ENCODE data around the gene NUDT2.

NUDT2 gene

DNA sequence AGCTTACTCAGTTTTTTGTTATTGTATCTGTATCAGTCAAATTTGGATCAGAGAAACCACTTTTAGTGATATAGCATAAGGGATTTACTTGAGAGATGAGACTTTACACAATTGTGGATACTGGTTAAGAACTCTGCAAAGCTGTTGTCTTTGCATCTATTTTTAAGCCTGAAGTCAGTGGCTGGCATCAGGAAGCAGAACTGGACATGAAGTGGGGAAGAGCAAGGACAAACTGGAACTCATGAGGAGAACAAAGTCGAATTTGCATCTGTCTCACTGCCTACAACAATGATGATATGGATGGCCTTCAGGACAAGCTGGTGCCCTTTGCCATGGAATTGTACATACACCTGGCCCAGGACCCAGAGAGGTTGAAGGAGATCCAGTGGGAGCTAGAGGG lies 63.1 kb downstream of the NUDT2 start:
- no peak for DNase-seq
